Skeletal muscle cell (primary cell): ENCODE data around the gene TTLL11.

Experiments
- DNase-seq: peaks from one replicate; pipeline ENCODE4 v3.0.0-alpha.2; 2010; ENCODE audit warnings: low read depth
- H3K4me3 ChIP-seq: 2 replicates; pipeline ENCODE4 v1.5.1; 2011; ENCODE audit warnings: low read depth, mild to moderate bottlenecking, control low read depth, low read length, moderate library complexity

TTLL11 gene

DNA sequence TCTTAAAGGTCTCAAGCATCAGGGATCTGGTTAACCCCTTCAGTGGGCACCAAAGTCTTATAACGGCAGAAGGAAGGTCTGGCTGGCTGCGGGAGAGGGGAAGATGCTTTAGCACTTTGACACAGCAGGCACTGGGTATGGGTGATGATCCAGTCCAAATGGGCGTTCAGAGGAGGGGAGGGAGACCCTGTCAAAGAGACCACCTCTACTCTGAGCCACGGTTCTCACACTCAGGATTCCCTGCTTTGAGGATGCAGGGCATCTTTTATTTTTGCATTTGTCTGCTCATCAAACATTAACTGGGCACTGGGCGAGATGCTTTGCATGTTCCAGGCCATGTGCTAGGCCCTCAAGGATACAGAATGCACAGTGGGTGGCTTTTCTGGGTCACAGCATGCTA is 237.6 kb downstream of the TTLL11 start:
- DNase-seq, result no peak
- H3K4me3 ChIP-seq, result no peak overlapping the region

DNA sequence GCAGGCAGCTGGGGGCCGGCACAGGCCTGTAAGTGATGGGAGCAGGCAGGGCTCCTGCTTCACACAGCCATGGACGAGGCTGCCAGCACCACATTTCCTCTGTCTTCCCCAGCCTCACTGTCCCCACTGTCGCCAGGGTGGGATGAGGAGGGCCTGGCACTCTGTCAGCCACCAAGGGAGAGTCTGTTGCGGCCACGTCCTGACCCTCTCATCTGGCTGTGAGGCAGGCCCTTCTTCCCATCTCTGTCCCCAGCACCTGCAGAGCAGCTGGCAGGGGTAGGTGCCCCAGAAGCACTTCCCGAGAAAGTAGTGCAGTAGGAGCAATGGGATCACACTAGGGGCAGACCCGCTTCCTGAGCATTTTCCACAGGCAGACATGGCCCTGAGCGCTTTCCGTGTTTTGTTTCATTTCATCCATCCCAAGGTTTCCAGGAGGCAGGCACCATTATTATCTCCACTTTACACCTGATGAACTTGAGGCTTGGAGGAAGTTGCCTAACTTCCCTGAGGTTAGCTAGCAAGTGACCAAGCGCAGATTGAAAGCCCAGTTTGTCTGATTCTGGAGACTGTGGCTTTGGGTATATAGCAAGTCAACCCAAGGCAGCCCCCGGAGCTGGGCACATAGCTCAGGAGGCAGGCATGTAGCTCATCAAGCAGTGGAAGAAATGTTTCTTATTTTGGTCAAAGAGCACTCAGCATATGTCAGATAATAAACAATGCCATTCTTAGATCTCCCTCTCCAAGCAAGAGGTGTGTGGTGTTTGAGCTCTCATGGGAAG is 239.3 kb downstream of the TTLL11 start:
- no peak for DNase-seq
- H3K4me3 ChIP-seq, result no peak overlapping the region

DNA sequence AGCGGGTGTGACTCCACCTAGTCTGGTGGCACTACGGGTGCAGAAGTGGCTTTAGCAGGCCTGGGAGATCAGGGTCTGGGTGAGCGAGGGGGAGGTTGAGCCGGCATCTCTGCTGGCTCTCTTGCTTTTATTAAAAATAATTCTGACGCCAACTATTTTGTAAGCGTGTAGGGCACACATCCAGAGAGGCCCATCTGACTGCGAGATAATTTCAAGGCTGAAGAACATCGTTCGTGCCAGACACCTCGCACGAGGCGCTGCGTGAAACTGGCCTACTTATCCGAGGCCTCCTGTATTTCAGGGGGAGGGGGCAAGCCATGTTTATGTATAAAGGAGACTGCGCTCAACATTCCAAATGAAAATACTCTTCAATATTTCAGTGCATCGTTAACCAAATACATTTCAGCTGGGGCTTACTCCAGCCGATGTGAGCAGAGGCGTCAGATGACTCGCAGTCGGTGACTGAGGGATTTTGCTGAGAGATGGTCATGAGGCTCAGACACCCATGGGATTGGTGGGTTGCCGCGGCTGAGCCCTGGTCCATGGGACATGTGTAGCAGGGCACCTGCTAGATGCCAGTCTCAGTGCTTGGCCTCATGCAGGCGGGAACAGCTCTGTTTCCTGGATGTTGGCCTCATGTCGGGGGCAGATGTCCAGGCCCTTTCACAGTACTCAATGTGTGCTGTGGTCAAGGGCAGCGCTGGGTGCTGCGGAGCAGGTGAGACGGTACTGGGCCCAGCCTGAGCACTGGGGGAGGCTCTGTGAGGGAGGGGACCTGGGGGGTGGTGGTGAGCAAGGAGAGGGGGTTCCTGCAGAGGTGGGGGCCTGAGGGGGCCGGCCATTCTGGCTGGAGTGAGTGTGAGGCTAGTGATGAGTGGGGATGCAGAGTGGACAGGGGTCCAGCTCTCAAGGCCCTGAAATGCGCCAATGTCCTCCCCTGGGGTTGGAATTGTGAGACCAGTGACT is 240.2 kb downstream of the TTLL11 start:
- no peak overlapping the region for H3K4me3 ChIP-seq
- no peak for DNase-seq

DNA sequence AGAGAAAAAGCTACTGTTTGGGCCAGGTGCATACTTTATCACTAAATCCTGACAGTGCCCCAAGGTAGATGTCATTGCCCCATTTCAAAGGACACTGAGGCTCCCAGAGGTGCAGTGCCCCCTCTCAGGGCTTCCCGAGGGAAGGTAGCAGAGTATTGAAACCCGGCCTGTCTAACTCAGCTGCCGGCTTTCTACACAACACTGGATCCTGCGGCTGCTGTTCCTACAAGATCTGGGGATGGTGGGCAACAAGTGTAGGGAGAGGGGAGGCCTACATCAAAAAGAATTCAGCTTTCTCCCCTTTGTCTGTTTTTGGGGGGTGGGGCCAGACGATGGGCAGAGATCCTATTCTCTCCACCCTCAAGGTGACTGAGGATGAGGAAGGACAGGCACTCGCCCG is 240.9 kb downstream of the TTLL11 start:
- no peak for DNase-seq
- H3K4me3 ChIP-seq, result no peak overlapping the region

DNA sequence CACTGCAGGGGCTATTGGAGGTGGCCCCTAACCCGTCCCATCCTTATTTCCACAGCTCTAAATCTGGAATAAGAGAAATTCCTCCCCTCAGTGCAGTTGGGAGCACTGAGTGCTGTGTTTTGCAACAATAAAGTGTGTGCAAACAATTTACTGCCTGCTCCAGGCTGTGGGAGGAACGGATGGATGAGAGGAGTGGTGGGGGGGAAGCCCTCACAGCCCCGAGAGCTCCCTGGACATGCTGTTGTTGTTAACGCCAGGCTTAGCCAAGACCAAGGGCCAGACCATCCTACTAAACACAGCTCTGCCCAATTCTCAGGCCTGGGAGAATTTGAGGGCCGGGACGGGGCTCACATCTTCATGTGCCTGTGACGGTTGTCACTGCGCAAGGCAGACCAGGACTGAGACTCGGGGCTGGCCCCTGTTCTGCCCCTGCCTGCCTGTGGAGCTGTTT is 241.4 kb downstream of the TTLL11 start:
- no peak overlapping the region for H3K4me3 ChIP-seq
- DNase-seq, result no peak

DNA sequence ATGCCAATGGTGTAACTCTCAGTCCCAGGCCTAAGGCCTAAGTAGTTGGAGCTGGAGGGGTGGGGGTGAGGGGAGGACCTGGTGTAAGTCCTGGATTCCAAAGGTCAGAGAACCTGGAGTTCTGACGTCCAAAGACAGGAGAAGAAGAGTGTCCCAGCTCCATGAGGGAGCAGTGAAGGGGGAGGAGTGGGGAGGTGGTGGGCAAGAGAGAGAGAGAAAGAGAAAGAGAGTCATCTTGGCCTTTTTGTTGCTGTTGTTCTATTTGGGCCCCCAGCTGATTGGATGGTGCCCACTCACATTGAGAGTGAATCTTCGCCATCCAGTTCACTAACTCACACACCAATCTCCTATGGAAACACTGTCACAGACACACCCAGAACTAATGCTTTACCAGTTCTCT is 242.7 kb downstream of the TTLL11 start:
- H3K4me3 ChIP-seq, result no peak overlapping the region
- DNase-seq, result no peak

DNA sequence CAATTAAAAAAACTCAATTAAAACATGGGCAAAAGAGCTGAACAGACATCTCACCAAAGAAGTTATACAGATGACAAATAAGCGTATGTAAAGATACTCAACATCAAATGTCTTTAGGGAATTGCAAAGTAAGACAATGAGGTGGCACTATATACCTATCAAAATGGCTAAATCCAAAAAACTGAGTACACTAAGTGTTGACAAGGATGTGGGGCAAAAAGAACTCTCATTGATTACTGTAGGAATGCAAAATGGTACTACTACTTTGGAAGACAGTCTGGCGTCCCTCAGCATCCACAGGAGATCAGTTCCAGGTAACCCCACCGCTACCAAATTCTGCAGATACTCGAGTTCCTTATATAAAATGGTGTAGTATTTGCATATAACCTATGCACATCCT is 243.6 kb downstream of the TTLL11 start:
- DNase-seq, result no peak

DNA sequence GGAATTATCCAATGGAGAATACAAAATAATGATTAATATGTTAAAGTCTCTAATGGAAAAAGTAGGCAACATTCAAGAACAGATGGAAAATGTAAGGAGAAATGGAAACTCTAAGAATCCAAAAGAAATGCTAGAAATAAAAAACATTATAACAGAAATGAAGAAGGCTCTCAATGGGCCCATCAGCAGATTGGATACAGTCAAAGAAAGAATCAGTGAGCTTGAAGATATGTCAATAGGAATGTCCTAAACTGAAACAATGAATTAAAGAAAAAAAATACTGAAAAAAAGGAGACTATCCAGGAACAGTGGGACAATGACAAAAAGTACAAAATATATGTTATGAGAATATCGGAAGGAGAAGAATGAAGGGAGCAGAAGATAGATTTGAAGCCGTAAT is 248.5 kb downstream of the TTLL11 start:
- no peak overlapping the region for H3K4me3 ChIP-seq
- no peak for DNase-seq

More for the DNA sequence above, 243.6 kb downstream of the TTLL11 start:
- H3K4me3 ChIP-seq, result no peak overlapping the region

DNA sequence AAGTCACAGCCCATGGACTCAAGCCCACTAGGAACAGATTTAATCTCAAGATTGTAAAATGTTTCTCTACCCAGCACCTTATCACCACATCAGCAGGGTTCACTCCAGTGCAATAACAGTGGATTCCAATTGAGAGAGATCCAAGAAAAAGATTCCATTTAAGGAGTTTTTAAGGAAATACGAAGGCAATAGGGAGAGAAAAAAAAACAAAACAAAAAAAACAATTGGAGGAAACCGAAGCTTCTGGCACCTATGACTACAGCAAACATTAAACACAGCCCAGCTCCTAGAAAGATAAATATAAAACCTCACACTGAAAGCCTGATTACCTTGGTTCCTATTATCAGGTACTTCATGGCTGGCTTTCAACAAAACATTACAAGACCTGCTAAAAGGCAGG is 249.0 kb downstream of the TTLL11 start:
- H3K4me3 ChIP-seq, result no peak overlapping the region
- no peak for DNase-seq

DNA sequence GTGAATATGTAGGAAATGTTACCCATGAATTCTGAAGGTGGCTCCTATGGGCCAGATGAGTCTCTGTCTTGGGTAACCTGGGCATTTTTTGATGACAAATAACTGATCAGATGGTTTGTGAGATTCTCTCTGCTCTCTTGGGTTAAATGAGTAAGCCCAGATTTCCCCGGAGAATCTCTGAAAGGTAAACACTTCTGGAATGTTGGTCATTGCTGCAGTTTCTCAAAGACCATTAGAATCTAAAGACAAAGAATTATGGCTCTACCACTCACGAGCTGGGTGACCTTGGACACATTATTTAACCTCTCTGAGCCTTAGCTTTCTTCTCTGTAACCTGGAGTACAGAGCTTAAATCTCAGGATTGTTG is 250.5 kb downstream of the TTLL11 start:
- no peak for DNase-seq
- no peak overlapping the region for H3K4me3 ChIP-seq

DNA sequence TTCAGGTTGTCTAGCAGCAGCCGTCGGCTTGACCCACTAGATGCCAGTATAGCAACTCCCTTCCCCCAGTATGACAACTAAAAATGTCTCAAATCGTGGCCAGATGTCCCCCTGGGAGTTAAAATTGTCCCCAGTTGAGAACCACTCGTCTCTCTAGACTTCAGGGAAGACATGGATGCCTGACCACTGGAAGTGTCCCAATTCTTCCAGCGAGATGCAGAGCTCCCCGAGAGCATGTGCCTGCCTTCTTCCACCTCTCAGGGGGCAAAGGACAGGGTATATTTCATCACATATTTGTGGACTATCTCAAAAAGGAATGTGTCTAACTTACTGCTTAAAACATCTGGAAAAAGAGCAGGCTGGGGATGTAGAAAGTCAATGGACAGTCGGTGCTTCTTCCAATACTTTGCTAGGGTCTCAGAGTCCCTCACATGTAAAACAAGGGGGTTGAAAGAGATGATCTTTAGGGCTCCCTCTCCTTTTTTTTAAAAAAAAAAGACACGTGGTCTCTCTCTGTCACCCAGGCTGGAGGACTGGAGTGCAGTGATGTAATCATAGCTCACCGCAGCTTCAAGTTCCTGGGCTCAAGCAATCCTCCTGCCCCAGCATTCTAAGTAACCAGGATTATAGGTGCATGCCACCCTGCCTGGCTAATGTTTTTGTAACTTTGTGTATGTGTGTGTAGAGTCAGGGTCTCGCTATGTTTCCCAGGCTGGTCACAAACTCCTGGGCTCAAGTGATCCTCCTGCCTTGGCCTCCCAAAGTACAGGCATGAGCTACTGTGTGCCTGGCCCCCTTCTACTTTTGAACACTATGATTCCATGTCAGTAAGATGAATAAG is 251.1 kb downstream of the TTLL11 start:
- DNase-seq, result no peak
- no peak overlapping the region for H3K4me3 ChIP-seq

DNA sequence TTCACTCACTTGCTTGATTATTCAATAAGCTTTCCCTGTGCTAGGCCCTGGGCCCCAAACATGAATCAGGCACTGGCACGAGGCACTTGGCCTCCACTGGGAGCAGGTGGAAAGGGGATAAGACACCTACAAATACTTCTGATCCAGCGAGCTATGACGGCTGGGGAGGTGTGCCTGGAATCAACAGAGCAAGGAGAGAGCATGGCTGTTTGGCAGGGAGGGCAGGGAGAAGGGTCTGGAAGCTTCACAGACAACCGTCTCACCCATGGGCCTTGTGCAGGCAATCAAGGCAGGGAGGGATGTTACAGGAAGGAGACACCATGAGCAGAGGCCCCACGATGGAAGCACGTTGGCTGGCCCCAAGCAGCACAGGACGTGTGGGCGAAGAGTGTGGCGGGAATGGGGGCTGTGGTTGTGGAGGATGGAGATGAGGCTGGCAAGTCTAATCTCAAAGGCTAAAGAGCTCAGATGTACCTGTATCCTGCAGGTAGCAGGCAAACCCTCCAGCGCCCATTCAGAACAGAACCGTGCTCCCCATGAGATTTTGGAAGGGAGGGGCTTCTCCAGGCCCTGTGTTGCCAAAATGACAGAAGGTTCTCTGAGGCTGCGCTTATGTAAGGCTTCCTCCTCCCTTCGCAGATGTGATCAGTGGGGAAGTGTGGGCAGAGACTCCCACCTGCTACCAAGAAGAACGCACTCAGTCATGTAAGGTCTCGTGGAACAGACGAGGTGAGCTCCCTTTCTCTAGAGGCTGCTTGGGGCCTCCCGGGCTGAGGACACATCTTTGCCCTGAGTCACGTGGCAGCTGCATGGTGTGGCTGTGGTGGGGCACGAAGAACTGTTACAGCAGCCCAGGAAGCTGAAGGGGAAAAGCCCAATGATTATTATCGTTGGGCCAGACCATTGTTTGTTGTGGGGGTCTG is 252.0 kb downstream of the TTLL11 start:
- DNase-seq, result no peak
- no peak overlapping the region for H3K4me3 ChIP-seq

DNA sequence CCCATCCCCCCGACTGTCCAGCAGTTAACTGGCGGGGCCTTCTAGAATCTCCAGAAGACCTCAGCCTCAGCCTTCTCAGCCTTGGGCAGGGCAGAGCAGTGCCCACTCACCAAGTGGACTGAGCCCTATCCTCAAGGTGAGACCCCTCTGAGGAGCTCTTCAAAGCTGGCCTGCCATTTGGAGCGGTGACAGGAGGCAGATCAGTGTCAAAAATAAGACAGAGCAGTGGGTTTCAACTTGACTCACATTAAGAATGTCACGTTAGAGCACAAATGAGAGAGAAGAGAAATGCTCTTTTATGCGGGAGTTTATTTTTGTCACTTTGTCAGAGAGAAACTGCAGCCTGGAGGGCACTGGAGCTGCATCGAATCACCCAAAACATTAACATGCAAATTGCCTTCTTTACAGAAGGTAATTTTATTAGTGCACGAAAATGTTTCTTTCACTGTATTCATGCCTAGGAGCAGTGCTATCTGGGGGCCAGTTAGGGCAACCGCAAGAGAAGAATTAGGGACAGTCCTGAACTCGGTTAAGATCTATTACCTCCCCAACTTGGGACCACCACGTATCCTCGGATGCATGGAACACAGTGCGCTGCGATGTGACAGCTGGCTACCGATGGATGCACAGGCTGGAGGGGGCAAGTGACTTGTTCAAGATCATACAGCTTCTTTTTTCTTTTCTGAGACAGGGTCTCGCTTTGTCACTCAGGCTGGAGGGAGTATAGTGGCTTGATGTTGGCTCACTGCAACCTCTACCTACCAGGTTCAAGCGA is 253.2 kb downstream of the TTLL11 start:
- no peak for DNase-seq
- no peak overlapping the region for H3K4me3 ChIP-seq

DNA sequence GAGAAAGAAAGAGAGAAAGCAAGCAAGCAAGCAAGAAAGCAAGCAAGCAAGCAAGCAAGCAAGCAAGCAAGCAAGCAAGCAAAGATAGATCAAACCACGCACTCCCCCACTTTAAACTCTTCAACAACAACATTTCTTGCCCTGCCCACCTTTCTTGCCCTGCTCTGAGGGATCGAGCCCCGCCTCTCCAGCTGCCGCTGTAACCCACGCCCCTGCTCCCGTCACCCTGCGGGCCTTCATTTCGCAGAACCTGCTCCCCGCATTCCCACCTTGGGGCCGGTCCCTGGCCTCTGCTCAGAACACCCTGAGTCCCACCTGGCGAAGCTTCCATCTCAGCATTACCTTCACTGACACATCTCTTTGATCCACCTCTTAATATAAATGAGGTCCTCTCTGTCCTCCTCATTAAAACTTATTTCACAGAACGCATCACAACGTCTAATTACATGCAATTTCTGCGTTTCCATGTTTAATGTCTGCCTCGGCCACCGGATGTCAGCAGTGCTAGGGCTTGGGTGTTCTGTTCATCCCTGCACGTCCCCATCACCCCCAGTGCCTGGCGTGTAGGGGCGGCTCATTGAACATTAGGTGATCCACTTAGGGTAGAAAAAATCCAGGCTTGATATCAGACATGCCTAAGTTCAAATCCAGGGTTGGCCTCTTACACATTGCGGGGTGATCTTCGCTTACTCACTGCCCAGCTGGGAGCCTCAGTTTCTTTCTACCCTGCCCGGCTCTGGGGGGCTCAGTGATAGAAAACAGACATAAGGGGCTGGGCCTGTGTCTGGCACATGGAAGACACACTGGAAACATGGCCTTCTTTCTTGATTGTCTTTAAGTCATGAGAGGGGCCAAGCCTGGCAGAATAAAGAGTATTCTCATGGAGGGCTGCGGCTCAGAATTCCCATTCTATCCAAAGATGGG is 254.1 kb downstream of the TTLL11 start:
- DNase-seq, result no peak
- H3K4me3 ChIP-seq, result no peak overlapping the region

DNA sequence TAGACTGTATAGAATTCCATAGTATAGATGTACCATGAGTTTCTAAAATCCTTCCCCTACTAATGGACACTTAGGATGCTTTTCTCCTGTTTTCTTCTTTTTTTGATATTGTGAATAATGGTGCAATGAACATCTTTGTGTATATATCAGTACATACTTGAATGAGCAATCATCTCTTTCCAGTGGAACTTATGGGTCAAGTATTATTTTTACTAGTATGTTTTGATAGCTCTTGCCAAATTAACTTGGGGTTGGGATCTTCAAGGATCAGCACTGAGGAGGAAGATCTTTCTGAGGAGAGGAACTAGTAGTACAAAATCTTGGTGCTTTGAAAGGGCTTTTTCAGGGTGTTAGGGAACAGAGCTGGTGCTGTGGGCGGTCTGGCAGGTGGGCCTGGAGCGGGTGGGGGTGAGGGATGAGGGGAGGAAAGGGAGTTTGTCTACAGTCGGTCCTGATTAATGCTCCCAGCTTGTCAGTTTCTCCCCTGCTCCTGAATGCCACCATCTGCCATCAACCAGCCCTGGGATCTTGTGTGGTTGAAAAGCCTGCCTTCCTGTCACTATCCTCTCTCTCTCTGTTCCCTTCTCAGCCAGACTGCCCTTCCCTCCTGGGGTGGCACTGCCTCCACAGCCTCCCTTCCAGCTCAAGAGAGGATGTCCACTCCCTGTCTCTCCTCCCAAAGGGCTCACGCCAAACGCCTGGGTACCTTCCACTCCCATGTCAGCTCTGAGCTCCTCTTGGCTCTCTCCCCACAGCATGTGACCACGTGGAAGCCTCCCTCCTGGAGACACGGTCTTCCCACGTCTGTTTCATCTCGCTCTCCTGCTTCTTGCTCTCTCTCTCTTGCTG is 255.8 kb downstream of the TTLL11 start:
- DNase-seq, result no peak
- no peak overlapping the region for H3K4me3 ChIP-seq

DNA sequence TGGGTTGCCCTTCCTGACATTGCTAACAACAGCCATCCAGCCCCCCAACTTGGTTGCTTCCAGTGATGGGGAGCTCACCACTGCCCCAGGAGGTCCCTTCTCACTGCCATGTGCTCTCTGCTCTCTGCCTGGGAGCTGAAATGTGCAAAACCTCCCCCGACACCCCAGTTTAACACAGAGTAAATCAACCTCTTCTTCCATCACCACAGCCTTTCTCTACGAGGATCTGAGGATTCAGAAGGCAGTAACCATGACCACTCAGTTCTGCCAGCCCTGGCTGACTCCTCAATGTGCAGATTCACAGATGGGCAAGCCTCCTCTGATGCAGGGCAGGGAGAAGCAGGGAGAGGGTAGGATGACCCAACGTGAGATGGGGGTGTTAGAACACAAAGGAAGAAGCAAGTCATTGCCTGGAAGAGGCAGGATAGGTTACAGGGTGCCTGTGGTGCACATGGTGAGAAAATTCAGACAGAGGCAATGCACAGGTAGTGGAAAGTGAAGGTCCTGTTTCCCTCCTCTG is 256.7 kb downstream of the TTLL11 start:
- H3K4me3 ChIP-seq, result no peak overlapping the region
- DNase-seq, result no peak
